CD14-positive monocyte (primary cell): ENCODE measurements around the gene SPRY1. TPM values are rescaled to one million over a fixed set of nuclear protein-coding genes. Genes with fewer than 3 reads are reported as not detected.

Source experiments
- DNase-seq, 3 donors: peaks; one replicate each; pipeline ENCODE4 v3.0.0-alpha.2; 2011 to 2022
- H2AFZ ChIP-seq: 2 replicates; pipeline ENCODE4 v1.6.0; 2012; ENCODE audit warnings: mild to moderate bottlenecking, low read depth, low read length, inconsistent platforms; ENCODE audit not compliant: insufficient read depth, poor library complexity, severe bottlenecking
- H3K27ac ChIP-seq, 2 donors: 1 replicate in 1 of 2; 2 replicates in 1 of 2; pipeline ENCODE4 v1.5.1; 2012 to 2013; ENCODE audit warnings: low read length in 2 of 2, control low read depth in 1 of 2, inconsistent platforms in 1 of 2, low read depth in 1 of 2, mild to moderate bottlenecking in 1 of 2
- H3K27me3 ChIP-seq, 2 donors: one replicate each; pipeline versions ENCODE4 v1.6.0 to v1.6.1; 2011 to 2013; ENCODE audit warnings: low read length in 2 of 2; ENCODE audit not compliant: control insufficient read depth in 2 of 2, insufficient read depth in 2 of 2
- H3K36me3 ChIP-seq, 2 donors: replicated peaks in 1 of 2; 1 replicate in 1 of 2; 2 replicates in 1 of 2; pipeline versions ENCODE4 v1.5.1 to v1.6.1; 2012 to 2013; ENCODE audit warnings: low read length in 2 of 2, control low read depth in 1 of 2, inconsistent platforms in 1 of 2, mild to moderate bottlenecking in 1 of 2; ENCODE audit not compliant: insufficient read depth in 2 of 2, control insufficient read depth in 1 of 2
- H3K4me1 ChIP-seq, 2 donors: 1 replicate in 1 of 2; 2 replicates in 1 of 2; pipeline versions ENCODE4 v1.5.1 to v1.6.1; 2012 to 2013; ENCODE audit warnings: low read length in 2 of 2, control low read depth in 1 of 2, inconsistent platforms in 1 of 2, mild to moderate bottlenecking in 1 of 2, moderate library complexity in 1 of 2; ENCODE audit not compliant: insufficient read depth in 2 of 2, control insufficient read depth in 1 of 2
- H3K4me2 ChIP-seq: replicated peaks from 2 replicates; pipeline ENCODE3; 2012; ENCODE audit warnings: low read length, moderate library complexity, mild to moderate bottlenecking; ENCODE audit not compliant: poor library complexity, severe bottlenecking; ENCODE audit errors: extremely low read depth
- H3K4me3 ChIP-seq, 3 experiments: fragments of 200-600 bp in 1 of 3; sonication (generic) in 1 of 3; replicated peaks in 1 of 3; 1 replicate in 2 of 3; 2 replicates in 1 of 3; pipeline ENCODE4 v1.5.1; 2011 to 2013; ENCODE audit warnings: low read length in 3 of 3, mild to moderate bottlenecking in 3 of 3, control low read depth in 2 of 3, low read depth in 2 of 3, inconsistent platforms in 1 of 3, moderate library complexity in 1 of 3
- H3K79me2 ChIP-seq: 2 replicates; pipeline ENCODE4 v1.6.0; 2012; ENCODE audit warnings: mild to moderate bottlenecking, control low read depth, inconsistent platforms, low read length, moderate library complexity; ENCODE audit not compliant: insufficient read depth
- H3K9ac ChIP-seq: 2 replicates; pipeline ENCODE4 v1.6.0; 2017; ENCODE audit warnings: low read length, mild to moderate bottlenecking; ENCODE audit not compliant: insufficient read depth, poor library complexity, severe bottlenecking
- H3K9me3 ChIP-seq, 2 donors: replicated peaks in 1 of 2; 1 replicate in 1 of 2; 2 replicates in 1 of 2; pipeline versions ENCODE4 v1.5.1 to v1.6.1; 2012 to 2013; ENCODE audit warnings: low read length in 2 of 2, control low read depth in 1 of 2; ENCODE audit not compliant: control insufficient read depth in 1 of 2, insufficient read depth in 1 of 2
- H4K20me1 ChIP-seq: 2 replicates; pipeline ENCODE4 v1.6.0; 2012; ENCODE audit warnings: mild to moderate bottlenecking, low read length, control low read depth, moderate library complexity; ENCODE audit not compliant: insufficient read depth
- H3K27ac Mint-ChIP-seq, 7 donors: one replicate each; pipeline ENCODE4 v1.8.0; 2020; ENCODE audit warnings: mild to moderate bottlenecking in 7 of 7, mixed read lengths in 7 of 7, moderate library complexity in 6 of 7, inconsistent platforms in 2 of 7
- H3K27me3 Mint-ChIP-seq, 3 donors: one replicate each; pipeline ENCODE4 v1.8.0; 2021 to 2022; ENCODE audit warnings: low read depth in 3 of 3, mild to moderate bottlenecking in 3 of 3, mixed read lengths in 3 of 3, moderate library complexity in 3 of 3, inconsistent platforms in 1 of 3
- H3K36me3 Mint-ChIP-seq, 2 donors: one replicate each; pipeline ENCODE4 v1.8.0; 2020; ENCODE audit warnings: mixed read lengths in 2 of 2, inconsistent platforms in 1 of 2, mild to moderate bottlenecking in 1 of 2
- H3K4me1 Mint-ChIP-seq: one replicate; pipeline ENCODE4 v1.8.0; 2020; ENCODE audit warnings: mild to moderate bottlenecking, mixed read lengths
- H3K4me3 Mint-ChIP-seq, 2 donors: one replicate each; pipeline ENCODE4 v1.8.0; 2020; ENCODE audit warnings: mild to moderate bottlenecking in 2 of 2, mixed read lengths in 2 of 2, moderate library complexity in 1 of 2
- H3K9me3 Mint-ChIP-seq, 7 donors: one replicate each; pipeline ENCODE4 v1.8.0; 2020 to 2022; ENCODE audit warnings: mixed read lengths in 7 of 7, mild to moderate bottlenecking in 6 of 7, moderate library complexity in 6 of 7, inconsistent platforms in 2 of 7
- CTCF ChIP-seq: fragments of 200-600 bp; IDR thresholded peaks from one replicate; pipeline ENCODE4 v1.8.0; 2022; ENCODE audit warnings: antibody characterized with exemption, mild to moderate bottlenecking
- WGBS: methylation state at CpG from one replicate; pipeline ENCODE4 v1.1.5; 2013; ENCODE audit warnings: missing lambda C conversion rate; ENCODE audit not compliant: insufficient coverage; 5-methylcytosine and 5-hydroxymethylcytosine counted together
- intact Hi-C, 2 donors: fragments of 100-400 bp; cut with micrococcal nuclease; formaldehyde crosslinking; loops; one replicate each; pipeline versions ENCODE4 v1.15.0 to v1.15.1; 2023
- polyA plus RNA-seq, 3 donors: library from polyadenylated mRNA; depleted of rRNA in 1 of 3; unstranded in 2 of 3; stranded (reverse) in 1 of 3; fragments of 300-500 nt in 2 of 3; fragments of >200 nt in 1 of 3; fragmentation: Illumina TruSeq in 2 of 3; gene quantifications; 1 replicate in 2 of 3; 2 replicates in 1 of 3; pipeline ENCODE4 v1.2.3, GENCODE V29; 2012 to 2021

Gene SPRY1
- polyA plus RNA-seq, 3 donors: 1.1 to 3.7 (median 2.0) TPM

DNA sequence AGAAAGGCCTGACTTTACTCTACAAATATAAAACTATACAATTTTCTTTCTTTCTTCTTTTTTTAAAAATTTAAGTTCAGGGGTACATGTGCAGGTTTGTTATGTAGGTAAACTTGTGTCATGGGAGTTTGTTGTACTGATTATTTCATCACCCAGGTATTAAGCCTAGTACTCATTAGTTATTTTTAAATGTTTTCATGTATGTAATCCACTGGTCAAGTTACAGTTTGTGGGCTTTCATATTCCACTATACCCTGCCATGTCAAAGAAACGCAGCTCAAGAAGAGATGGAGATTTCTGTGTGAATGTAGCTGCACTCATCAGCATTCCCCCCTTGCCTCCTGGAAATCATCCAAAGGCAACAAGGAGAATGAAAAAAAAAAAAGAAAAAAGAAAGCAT, 31.2 kb upstream of the SPRY1 start:
- intact Hi-C loops: no loop called here
- Mint-ChIP-seq H3K4me1 (peaks cover 12% of the 10 kb centered on the region), H3K27ac (no peak overlapping the region), H3K36me3 (no peaks in the 10 kb centered on the region), H3K9me3 (peaks cover 0 to 5% (median 0%) of the 10 kb centered on the region in 7 donors), H3K4me3 (no peak overlapping the region), H3K27me3 (peaks cover 0 to 4% (median 2%) of the 10 kb centered on the region in 3 donors)
- H2AFZ ChIP-seq: no peak overlapping the region
- no peak for TF ChIP-seq CTCF
- H3K4me2 ChIP-seq: no peak overlapping the region
- no peaks in the 10 kb centered on the region for H3K79me2 ChIP-seq
- H3K36me3 ChIP-seq: no peaks in the 10 kb centered on the region
- no peak overlapping the region for H3K9ac ChIP-seq
- no peaks in the 10 kb centered on the region for H4K20me1 ChIP-seq
- H3K27ac ChIP-seq: no peak overlapping the region
- peaks cover 4 to 12% of the 10 kb centered on the region in 2 donors for H3K4me1 ChIP-seq
- no CpG with 5 or more reads among the region's 1 CpG for WGBS
- no peak for DNase-seq
- H3K9me3 ChIP-seq: no peaks in the 10 kb centered on the region
- no peaks in the 10 kb centered on the region for H3K27me3 ChIP-seq
- no peak overlapping the region for H3K4me3 ChIP-seq

- DNase-seq: no peak
- WGBS: 90% methylated on average over 2 of the region's 6 CpGs
- Mint-ChIP-seq H3K4me3 (no peak overlapping the region), H3K9me3 (peaks cover 0 to 5% (median 0%) of the 10 kb centered on the region in 7 donors), H3K27me3 (peaks cover 0 to 4% (median 2%) of the 10 kb centered on the region in 3 donors), H3K27ac (no peak overlapping the region), H3K36me3 (no peaks in the 10 kb centered on the region), H3K4me1 (peaks cover 5% of the 10 kb centered on the region)
- Histone ChIP-seq H3K4me2 (no peak overlapping the region), H3K9me3 (no peaks in the 10 kb centered on the region), H3K9ac (no peak overlapping the region), H3K36me3 (no peaks in the 10 kb centered on the region), H3K4me1 (peaks cover 3 to 6% of the 10 kb centered on the region in 2 donors), H3K27me3 (no peaks in the 10 kb centered on the region), H3K79me2 (no peaks in the 10 kb centered on the region), H3K27ac (no peak overlapping the region), H4K20me1 (no peaks in the 10 kb centered on the region), H2AFZ (no peak overlapping the region), H3K4me3 (no peak overlapping the region)
- intact Hi-C loops: no loop called here
- TF ChIP-seq CTCF: no peak
Measured at GRCh38 chr4:123366144-123366748, 30.3 kb upstream of the SPRY1 start.
